ENCODE results near the gene SCN4A.

SCN4A gene

DNA sequence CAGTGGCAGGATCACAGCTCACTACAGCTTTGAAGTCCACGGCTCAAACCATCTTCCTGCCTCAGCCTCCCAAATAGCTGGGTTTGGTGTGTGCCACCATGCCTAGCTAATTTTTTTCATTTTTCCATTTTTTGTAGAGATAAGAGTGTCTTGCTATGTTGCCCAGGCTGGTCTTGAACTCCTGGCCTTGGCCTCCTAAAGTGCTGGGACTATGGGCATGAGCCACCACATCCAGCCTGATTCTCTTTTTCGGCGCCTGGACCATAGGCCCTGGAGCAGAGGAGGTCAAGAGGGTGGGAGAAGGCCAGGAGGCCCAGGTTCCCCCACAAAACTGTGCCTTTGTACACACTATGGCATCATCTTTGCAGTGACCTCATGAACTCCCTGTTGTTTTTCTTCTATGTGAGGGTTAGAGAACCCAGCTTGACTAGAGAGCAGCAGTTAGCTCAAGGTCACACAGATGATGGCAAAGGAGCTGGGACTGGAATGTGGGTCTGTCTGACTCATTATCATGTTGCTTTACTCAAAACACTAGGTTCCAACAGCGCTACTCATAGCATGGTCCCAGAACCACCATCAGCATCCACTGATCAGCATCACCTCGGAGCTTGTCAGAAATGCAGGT lies 16.3 kb downstream of the SCN4A start:
- Histone ChIP-seq H3K27me3 (replicated peaks; ENCODE audit: control insufficient read depth, insufficient read depth, low read length) (no peaks in the 10 kb centered on the region), H3K4me3 (replicated peaks; ENCODE audit: low read depth, low read length) (no peak overlapping the region), H3K36me3 (ENCODE audit: control insufficient read depth, insufficient read depth, low read length) (no peaks in the 10 kb centered on the region)
- TF ChIP-seq, protein P1, sequence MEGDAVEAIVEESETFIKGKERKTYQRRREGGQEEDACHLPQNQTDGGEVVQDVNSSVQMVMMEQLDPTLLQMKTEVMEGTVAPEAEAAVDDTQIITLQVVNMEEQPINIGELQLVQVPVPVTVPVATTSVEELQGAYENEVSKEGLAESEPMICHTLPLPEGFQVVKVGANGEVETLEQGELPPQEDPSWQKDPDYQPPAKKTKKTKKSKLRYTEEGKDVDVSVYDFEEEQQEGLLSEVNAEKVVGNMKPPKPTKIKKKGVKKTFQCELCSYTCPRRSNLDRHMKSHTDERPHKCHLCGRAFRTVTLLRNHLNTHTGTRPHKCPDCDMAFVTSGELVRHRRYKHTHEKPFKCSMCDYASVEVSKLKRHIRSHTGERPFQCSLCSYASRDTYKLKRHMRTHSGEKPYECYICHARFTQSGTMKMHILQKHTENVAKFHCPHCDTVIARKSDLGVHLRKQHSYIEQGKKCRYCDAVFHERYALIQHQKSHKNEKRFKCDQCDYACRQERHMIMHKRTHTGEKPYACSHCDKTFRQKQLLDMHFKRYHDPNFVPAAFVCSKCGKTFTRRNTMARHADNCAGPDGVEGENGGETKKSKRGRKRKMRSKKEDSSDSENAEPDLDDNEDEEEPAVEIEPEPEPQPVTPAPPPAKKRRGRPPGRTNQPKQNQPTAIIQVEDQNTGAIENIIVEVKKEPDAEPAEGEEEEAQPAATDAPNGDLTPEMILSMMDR (IDR thresholded peaks at IDR 0.05; ENCODE audit: insufficient read depth, low read length, poor library complexity, severe bottlenecking): no peak
- DNase-seq (ENCODE audit: extremely low read depth, insufficient read length): no peak

GRCh38 chr17:63955791-63956190 lies 16.9 kb downstream of the SCN4A start:
- Histone ChIP-seq H3K27me3 (replicated peaks; ENCODE audit: control insufficient read depth, insufficient read depth, low read length) (no peaks in the 10 kb centered on the region), H3K4me3 (replicated peaks; ENCODE audit: low read depth, low read length) (no peak overlapping the region), H3K36me3 (ENCODE audit: control insufficient read depth, insufficient read depth, low read length) (no peaks in the 10 kb centered on the region)
- no peak for DNase-seq (ENCODE audit: extremely low read depth, insufficient read length)
- TF ChIP-seq, protein P1 (IDR thresholded peaks at IDR 0.05; ENCODE audit: insufficient read depth, low read length, poor library complexity, severe bottlenecking): no peak

GRCh38 chr17:63955232-63955631 lies 17.5 kb downstream of the SCN4A start:
- DNase-seq (ENCODE audit: extremely low read depth, insufficient read length): no peak
- no peaks in the 10 kb centered on the region for H3K36me3 ChIP-seq (ENCODE audit: control insufficient read depth, insufficient read depth, low read length)
- TF ChIP-seq, protein P1 (IDR thresholded peaks at IDR 0.05; ENCODE audit: insufficient read depth, low read length, poor library complexity, severe bottlenecking): no peak
- H3K27me3 ChIP-seq (replicated peaks; ENCODE audit: control insufficient read depth, insufficient read depth, low read length): no peaks in the 10 kb centered on the region
- H3K4me3 ChIP-seq (replicated peaks; ENCODE audit: low read depth, low read length): no peak overlapping the region

GRCh38 chr17:63954402-63955063 lies 18.2 kb downstream of the SCN4A start:
- peak; percentile 72 for DNase-seq (ENCODE audit: extremely low read depth, insufficient read length)
- H3K27me3 ChIP-seq (replicated peaks; ENCODE audit: control insufficient read depth, insufficient read depth, low read length): no peaks in the 10 kb centered on the region
- H3K36me3 ChIP-seq (ENCODE audit: control insufficient read depth, insufficient read depth, low read length): no peaks in the 10 kb centered on the region
- TF ChIP-seq, protein P1 (IDR thresholded peaks at IDR 0.05; ENCODE audit: insufficient read depth, low read length, poor library complexity, severe bottlenecking): no peak
- no peak overlapping the region for H3K4me3 ChIP-seq (replicated peaks; ENCODE audit: low read depth, low read length)

GRCh38 chr17:63950940-63951907 lies 21.5 kb downstream of the SCN4A start:
- Histone ChIP-seq H3K4me3 (replicated peaks; ENCODE audit: low read depth, low read length) (no peak overlapping the region), H3K36me3 (ENCODE audit: control insufficient read depth, insufficient read depth, low read length) (no peaks in the 10 kb centered on the region), H3K27me3 (replicated peaks; ENCODE audit: control insufficient read depth, insufficient read depth, low read length) (no peaks in the 10 kb centered on the region)
- no peak for DNase-seq (ENCODE audit: extremely low read depth, insufficient read length)
- TF ChIP-seq, protein P1 (IDR thresholded peaks at IDR 0.05; ENCODE audit: insufficient read depth, low read length, poor library complexity, severe bottlenecking): peak; percentile 77
